ENCODE measurements around the gene AMELX.

The AMELX gene

DNA sequence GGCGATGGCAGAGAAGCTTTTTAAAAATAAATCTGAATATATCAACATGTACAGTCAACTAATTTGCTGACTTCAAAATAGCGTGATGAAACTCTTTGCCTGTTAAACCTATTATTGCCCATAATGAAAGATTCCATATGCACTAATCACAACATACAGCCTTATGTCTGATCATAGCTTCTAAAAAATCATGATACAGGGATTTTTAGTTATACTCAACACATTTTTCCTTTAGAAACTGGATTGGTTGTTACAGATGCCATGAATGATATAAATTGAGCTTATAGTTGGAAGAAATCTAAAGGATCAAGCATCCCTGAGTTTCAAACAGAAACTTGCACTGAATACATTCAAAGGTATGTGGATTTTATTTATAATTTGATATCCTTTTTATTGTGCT, at the start of gene AMELX:
Gene AMELX, plus strand, starts transcription at position 301 of the 400 bp plus-strand sequence. CDS start 1,376 bp downstream, outside the sequence.
- no peak for DNase-seq (ENCODE audit: low spot score)

DNA sequence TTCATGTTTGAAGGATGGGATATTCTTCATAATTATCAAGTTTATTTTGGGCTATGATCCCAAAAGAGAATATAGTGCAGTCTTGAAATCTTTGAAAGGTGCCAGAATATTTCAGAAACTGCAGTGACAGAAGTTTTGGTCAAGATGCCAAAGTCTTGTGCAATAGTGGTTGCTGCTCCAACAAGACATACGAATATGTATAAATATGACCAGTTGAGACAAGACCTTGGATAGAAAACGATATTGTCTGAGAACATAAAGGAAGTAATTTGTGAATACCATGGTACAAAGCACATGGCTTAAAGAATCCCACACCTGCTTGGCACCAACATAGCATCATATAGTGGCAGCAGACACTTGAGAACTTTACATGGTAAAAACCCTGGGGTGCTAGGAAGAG, 48.6 kb upstream of the AMELX start:
- no peak for DNase-seq (ENCODE audit: low spot score)

- no peak for DNase-seq (ENCODE audit: low spot score)
These were observed 38.6 kb upstream of the AMELX start for GRCh38 chrX:11254417-11255109.

- DNase-seq (ENCODE audit: low spot score) = no peak
These were observed 35.9 kb upstream of the AMELX start for GRCh38 chrX:11257290-11257689.

DNA sequence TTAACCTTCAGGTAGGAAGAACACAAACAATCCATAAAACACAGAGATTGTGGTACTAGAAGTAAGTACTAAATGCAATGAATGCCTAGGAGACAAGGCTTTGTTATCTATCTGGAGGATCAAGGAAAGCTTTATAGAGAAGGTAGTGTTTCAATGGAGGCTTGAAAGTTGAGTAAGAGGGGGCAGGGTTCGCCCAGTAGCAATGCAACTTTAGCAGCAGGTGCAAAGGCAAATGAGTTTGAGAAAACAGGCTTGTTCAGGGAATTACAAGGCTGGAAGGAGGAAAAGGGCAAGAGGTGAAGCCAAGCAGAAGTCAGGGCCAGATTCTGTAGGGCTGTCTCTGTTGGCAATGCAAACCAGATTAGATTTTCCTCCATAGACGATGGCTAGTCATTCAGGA, 35.5 kb upstream of the AMELX start:
- DNase-seq (ENCODE audit: low spot score) = no peak

DNA sequence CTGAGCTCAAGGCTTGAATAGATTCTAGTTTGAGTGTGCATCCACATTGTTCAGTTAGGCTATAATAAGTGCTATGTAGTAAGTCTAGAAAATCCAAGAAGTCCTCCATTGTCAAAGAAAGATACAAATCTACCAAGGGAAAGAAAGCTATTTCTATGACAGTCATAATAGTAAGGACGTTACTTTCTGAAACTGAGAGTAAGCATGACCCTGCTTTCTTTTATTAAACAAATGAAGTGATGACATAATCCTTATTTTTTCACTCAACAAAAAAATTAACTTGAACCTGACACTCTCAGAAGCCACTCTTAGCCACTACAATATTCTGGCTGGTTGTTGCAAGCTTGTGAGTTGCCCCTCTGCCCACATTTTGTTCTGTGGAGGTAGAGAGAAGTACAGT, 33.8 kb upstream of the AMELX start:
- no peak for DNase-seq (ENCODE audit: low spot score)

DNA sequence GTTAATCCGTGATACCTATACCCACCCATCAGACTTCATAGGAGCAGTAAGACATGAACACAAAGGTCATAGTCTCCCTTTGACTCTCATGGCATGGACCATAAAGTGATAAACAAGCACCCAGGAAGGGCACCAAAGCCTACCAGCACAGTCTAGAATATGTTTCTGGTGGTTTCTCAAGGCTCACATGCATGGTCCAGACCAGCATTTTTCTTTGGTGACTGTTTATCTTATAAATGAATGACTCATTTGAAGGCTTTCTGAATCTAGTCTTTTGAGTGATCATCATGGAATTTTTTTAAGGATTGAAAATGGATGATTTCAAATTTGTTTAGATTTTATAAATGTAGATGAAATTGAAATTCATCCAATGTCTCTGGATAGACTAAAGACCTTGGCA, 32.0 kb upstream of the AMELX start:
- no peak for DNase-seq (ENCODE audit: low spot score)

DNA sequence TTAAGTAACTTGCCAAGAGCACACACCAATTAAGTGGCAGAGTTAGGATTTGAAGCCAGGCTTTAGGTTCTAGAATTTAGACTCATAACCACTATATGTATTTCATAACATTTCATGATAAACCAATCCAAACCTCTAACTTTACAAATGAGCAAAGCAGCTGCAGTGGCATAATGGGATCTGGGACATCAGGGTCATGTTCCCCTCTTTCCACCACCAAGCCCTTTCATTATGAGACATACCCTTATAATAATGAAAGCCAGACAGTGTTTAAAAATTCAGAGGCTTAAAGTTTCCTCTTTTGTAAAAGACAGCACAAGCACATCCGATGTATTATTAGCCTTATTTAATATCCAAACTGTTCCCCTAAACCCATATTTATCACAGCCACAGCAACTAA, 28.3 kb upstream of the AMELX start:
- no peak for DNase-seq (ENCODE audit: low spot score)

DNA sequence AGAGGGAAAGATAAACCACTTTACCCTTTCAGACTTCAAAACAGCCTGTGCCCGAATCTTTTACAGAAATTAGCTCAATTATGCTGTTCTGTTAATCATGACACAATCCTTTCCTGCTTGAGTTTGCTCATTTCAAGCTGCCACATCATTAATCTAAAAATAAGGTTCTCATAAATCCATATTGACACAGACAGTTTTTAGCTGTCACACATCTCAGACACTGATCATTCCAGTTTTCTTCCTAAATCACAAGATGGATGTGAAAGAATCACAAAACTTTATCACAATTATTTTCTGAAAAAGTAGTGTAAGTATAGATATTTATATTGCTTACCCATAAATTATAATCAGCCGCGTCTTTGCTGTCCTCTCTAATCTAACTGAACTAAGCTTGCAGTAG, 27.9 kb upstream of the AMELX start:
- no peak for DNase-seq (ENCODE audit: low spot score)

DNA sequence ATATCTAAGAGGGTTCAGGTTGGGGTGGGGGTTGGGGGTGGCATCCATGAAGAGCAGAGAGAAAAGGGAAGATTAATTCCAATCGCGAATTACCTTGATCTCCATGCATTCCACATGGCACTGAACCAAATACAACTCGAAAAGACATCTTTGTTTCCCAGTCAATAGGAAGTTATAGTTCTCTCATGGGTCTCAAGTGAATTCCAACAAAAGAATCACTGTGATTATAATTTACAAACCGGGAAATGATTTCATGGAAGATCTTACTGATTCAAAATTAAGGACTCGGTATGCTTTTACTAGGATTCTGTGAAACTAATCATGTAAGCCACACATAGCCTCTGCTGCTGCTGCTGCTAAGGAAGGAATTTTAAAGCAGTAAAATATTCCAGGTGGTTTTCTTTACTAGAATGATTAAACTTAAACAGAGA, 26.6 kb upstream of the AMELX start:
- no peak for DNase-seq (ENCODE audit: low spot score)

DNA sequence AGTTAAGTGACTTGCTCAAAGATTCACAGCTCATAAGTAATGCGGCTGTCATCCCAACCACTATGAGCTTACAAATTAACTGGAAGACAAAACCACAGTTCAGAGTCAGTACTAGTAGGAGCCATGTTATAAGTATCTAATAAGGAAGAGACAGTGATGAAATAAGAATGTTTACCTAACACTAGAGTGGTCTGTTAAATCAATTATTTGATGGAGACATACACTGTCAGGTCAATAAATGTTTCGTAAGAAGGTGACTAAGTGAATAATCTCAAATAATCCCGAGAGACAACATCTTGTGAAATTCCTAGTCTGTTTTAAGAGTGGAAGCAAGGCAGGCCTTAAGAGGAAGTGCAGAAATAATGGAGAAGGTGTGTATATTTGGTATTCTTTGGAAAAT, 25.8 kb upstream of the AMELX start:
- DNase-seq (ENCODE audit: low spot score) = no peak

DNA sequence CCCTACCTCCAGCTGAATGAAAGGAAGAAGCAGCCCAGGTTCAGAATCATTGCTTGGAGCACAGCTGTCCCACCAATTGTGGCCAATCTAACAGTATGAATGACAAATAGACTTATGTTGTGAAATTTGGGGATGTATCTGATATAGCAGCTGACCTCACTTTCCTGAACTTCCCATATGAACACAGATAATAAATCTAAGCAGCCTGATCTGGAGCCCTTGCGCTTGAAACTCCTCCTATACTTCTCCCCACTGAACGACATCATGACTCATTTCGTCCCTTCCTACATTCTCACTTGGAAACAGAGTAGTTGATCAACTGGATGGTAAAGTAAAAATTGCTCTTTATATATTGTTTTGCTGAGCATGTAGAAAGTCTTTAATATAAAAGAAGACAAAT, 24.2 kb upstream of the AMELX start:
- DNase-seq (ENCODE audit: low spot score) = no peak

DNA sequence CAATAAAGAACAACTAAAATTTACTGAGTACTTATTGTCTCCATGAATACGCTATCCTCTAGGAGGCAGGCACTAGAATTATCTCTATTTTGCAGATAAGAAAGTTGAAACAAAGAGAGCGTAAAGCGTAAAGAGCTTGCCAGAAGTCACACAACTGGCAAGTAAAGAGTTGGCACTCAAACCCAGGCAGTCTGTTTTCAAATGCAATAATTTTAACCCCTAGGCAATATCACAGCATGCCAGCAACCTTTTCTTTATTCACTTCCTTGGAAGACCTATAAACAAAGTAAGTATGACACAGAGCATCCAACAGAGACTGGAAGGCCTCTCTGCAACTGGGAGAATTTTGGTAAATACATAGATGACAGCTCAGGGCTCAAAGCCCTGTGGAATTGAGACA, 23.2 kb upstream of the AMELX start:
- DNase-seq (ENCODE audit: low spot score) = no peak

GRCh38 chrX:11272290-11272689, 20.9 kb upstream of the AMELX start:
- no peak for DNase-seq (ENCODE audit: low spot score)

GRCh38 chrX:11272863-11273262, 20.4 kb upstream of the AMELX start:
- no peak for DNase-seq (ENCODE audit: low spot score)

DNA sequence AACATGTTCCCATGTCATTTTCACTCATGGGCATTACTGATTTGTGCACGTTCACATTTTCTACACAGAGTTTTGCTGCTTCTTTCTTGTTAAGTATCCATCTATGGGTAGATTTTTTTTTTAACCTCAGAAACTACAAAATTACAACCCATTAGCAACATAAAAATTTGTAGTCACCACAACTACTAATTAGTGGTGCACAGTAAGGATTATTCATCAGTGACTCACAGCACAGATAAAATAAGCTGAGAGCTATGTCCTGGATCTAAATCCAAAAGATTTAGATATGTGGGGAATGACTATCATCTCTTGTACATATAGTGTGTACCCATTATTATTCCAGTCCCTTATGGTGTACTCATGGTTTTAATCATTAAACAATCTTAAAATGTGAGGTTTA, 19.7 kb upstream of the AMELX start:
- no peak for DNase-seq (ENCODE audit: low spot score)

DNA sequence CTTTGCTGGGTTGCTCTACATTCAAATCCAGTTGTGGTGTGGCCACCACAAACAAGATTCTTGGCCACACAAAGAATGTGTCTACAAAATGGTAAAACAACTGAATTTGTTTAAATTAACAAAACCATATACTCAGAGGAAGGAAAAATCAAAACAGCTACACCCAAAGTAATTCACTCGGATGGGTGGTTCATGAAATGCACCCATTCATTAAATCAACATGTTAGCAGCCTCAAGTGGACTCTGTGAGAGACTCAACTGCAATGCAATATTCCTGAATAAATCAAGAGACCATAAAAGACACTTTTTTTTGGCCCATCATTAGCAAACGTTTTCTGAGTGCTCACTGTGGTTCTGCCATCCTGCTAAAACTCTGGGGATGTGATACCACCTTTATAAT, 11.2 kb upstream of the AMELX start:
- DNase-seq (ENCODE audit: low spot score) = no peak

DNA sequence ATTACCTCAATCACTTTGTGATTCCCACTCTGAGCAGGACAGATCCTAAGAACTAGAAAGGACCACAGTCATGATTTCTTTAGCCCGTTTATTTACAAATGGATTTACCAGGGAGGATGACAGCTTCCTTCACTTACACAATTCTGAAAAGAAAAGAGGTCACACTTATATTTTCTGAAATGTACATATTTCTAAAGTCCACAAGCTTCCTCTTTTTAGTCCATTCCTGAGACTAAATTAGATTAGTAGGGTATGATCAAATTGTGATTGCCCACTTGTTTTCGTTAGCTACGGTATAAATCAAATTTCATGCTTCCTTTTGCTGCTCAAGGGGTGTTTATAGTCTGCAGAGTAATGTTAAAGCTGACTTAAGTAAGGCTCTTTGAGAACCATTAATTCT, 7.6 kb upstream of the AMELX start:
- DNase-seq (ENCODE audit: low spot score) = no peak

DNA sequence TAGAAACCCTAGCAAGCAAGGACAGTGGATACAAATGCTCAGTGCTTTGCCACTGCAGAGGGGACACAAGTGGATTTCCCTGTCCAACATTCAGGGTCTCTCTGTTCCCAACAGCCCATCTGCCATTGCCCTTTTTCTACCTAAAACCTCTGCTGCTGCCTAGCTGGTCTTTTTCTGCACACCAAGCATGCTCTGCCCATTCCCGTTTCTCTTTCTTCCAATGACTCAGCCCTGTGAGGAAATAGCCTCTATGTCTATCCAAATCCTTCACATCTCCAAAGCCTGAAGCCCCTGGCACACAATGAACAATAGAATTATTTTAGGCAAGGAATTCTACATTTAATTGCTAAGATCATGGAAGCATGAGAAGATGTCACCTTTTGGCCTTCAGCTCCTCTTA, 5.7 kb upstream of the AMELX start:
- no peak for DNase-seq (ENCODE audit: low spot score)

DNA sequence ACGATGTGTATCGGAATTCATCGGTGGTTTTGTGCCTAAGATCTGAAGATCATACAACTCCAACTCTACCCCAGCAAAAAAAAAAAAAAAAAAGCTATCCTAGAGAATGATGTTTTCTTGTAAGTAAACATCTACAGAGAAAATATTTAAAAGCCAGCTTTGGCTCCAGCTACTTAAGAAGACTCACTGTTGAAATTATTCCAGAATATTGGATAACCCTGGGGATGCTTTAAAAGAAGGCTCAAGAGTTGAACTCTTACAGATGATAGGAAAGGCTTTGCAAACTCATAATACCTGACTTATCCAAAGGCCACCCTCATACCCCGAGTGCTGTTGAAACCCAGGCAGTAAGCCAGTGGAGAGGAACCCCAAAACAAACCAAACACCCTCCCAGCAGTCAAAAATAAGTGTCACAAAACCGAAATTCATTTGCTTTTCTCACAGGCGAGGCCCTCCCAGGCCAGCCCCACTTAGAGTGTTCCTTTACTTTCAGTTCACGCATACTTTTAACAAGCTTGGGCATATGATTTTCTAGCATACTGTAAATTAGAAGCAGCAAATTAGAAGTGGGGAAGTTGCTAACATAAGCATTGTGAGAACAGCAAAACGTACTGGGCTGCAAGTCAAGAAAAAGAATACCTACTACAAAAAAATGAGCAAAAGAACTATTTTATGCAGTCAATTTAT, 2.7 kb upstream of the AMELX start:
- no peak for DNase-seq (ENCODE audit: low spot score)

DNA sequence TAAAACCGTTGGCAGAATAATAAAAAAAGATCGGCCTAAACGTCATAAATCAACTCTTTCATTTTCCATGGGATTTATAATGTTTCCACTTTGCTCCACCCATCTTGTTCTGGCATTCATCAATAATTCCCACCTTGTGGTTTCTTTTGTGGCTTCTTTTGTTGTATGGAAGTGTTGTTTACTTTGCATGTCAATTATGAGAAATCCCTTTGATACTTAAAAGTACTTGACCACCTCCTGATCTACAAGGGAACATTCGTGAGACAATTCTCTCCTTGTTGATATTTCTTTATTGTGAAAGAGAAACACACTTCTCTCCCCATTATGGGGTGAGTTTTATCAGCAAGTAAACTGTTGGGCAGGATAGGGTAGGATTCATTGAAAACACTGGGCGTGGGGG, 2.8 kb downstream of the AMELX start:
- DNase-seq (ENCODE audit: low spot score) = no peak

DNA sequence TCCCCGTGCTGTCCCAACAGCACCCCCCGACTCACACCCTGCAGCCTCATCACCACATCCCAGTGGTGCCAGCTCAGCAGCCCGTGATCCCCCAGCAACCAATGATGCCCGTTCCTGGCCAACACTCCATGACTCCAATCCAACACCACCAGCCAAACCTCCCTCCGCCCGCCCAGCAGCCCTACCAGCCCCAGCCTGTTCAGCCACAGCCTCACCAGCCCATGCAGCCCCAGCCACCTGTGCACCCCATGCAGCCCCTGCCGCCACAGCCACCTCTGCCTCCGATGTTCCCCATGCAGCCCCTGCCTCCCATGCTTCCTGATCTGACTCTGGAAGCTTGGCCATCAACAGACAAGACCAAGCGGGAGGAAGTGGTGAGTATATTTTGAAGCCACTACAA, 5.4 kb downstream of the AMELX start:
- no peak for DNase-seq (ENCODE audit: low spot score)

DNA sequence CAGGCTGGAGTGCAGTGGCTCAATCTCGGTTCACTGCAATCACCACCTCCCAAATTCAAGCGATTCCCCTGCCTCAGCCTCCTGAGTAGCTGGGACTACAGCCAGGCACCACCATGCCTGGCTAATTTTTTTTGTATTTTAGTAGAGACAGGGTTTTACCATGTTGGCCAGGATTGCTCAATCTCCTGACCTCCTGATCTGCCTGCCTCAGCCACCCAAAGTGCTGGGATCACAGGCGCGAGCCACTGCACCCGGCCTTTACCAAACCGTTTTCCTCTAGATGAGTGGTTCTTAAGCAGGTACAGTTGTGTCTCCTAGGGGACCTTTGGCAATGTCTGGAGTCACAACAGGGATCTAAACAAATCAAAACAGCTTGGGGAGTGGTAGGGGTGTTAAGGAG, 11.6 kb downstream of the AMELX start:
- no peak for DNase-seq (ENCODE audit: low spot score)

DNA sequence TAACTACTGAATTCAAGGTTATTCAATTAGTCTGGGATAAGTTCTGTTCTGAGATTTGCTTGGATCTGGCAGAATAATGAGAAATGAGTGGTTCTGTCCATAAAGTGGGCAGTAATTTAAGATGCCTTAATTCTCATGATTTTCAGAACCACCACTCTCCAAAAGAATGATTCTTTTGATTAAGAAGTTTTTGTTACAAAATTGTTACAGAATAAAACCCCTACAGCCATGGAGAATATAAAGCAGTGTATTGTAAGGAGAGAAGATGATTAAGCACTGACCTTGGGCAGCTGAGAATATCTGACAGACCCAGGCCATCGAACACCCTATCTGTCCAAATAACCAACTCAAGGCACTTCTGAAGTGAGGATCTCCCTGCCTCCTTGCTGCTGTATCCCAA, 12.4 kb downstream of the AMELX start:
- DNase-seq (ENCODE audit: low spot score) = no peak
